DOHH2 (cell line): ENCODE results near the gene HNRNPA0.

Experiments used
- H3F3A ChIP-seq: fragments of 200-600 bp; sonication (generic), shearing (Covaris generic); 2 replicates; pipeline ENCODE4 v1.6.0; 2016; ENCODE audit warnings: antibody characterized with exemption, mild to moderate bottlenecking; ENCODE audit not compliant: control insufficient read depth, insufficient read depth
- H3K27ac ChIP-seq: fragments of 200-600 bp; sonication (generic); 2 replicates; pipeline ENCODE4 v1.5.1; 2014; ENCODE audit warnings: low read depth, mild to moderate bottlenecking, low read length, moderate library complexity
- H3K27me3 ChIP-seq: fragments of 200-600 bp; sonication (generic); 2 replicates; pipeline ENCODE4 v1.6.1; 2014; ENCODE audit warnings: mild to moderate bottlenecking, low read length, mixed read lengths; ENCODE audit not compliant: control insufficient read depth
- H3K36me3 ChIP-seq: fragments of 200-600 bp; sonication (generic); 2 replicates; pipeline ENCODE4 v1.6.1; 2014; ENCODE audit warnings: mild to moderate bottlenecking, low read length, moderate library complexity, mixed read lengths; ENCODE audit not compliant: control insufficient read depth
- H3K4me1 ChIP-seq: fragments of 200-600 bp; sonication (generic); 2 replicates; pipeline ENCODE4 v1.6.1; 2014; ENCODE audit warnings: mild to moderate bottlenecking, low read length, mixed read lengths; ENCODE audit not compliant: control insufficient read depth
- H3K4me2 ChIP-seq: fragments of 200-600 bp; sonication (generic); 2 replicates; pipeline ENCODE4 v1.6.0; 2014; ENCODE audit warnings: mild to moderate bottlenecking, low read length, moderate library complexity
- H3K4me3 ChIP-seq: fragments of 200-600 bp; sonication (generic); 2 replicates; pipeline ENCODE4 v1.5.1; 2014; ENCODE audit warnings: mild to moderate bottlenecking, low read length, mixed read lengths
- H3K79me2 ChIP-seq: fragments of 200-600 bp; sonication (generic); 2 replicates; pipeline ENCODE4 v1.6.1; 2014; ENCODE audit warnings: mild to moderate bottlenecking, low read length, mixed read lengths; ENCODE audit not compliant: control insufficient read depth
- H3K9me2 ChIP-seq: fragments of 200-600 bp; sonication (generic); replicated peaks from 2 replicates; pipeline ENCODE4 v1.6.1; 2014; ENCODE audit warnings: mild to moderate bottlenecking, low read length, mixed read lengths; ENCODE audit not compliant: control insufficient read depth
- H3K9me3 ChIP-seq: fragments of 200-600 bp; sonication (generic); 2 replicates; pipeline ENCODE4 v1.6.1; 2014; ENCODE audit warnings: antibody characterized with exemption, low read length, mixed read lengths; ENCODE audit not compliant: control insufficient read depth, insufficient read depth
- H4K20me1 ChIP-seq: fragments of 200-600 bp; sonication (generic); 2 replicates; pipeline ENCODE4 v1.6.0; 2014; ENCODE audit warnings: low read depth, mild to moderate bottlenecking, antibody characterized with exemption, low read length, moderate library complexity; ENCODE audit not compliant: control insufficient read depth, insufficient read depth
- EZH2phosphoT487 ChIP-seq: fragments of 200-600 bp; sonication (generic); IDR thresholded peaks from 2 replicates; pipeline ENCODE4 v1.6.1; 2017; ENCODE audit warnings: borderline replicate concordance, mild to moderate bottlenecking, antibody characterized with exemption, low read length, moderate library complexity, mixed read lengths
- TF ChIP-seq, protein P1 (sequence below): fragments of 200-600 bp; sonication (generic); IDR thresholded peaks from one replicate; pipeline ENCODE4 v1.5.1; 2014; ENCODE audit warnings: antibody characterized with exemption, mild to moderate bottlenecking, low read depth, low read length; ENCODE audit not compliant: poor library complexity, severe bottlenecking

HNRNPA0 gene

DNA sequence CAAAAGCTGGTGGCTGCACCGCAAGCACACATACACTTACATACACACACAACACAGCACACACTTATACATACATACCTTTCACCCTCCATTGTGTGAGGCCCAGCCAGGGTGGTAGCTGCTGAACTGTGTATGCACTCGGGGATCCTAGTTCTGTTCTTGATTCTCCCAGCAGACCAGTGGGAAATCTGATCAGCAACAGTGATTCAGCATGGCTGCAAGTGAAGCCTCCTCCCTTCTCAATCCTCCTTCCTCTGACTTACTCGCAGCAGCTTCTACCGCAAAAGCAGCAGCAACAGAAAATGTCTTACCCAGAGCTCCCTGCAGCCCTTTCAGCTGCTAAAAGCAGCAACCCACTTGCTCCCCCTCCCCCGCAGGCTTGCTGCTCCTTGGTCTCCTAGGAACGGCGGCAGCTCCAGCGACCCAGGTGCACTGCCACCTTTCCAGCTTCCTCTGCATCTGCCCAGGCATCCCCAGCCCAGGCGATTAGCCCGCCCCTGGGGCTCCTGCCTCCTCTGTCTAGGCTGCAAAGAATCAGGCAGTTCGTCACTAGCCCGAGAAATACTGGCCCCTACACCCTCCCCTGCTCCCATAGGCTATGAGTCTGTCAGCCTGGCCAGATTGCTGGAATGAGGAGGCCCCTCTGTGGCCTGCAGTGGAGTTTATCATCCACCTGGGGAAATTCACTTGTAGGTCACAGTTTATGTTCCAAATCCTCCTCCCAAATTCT is 18.4 kb downstream of the HNRNPA0 start, which contains the start of gene KLHL3:
KLHL3 (minus strand) TSS at position 535 of the 730 bp plus-strand sequence; CDS start at position 92, 443 bp downstream.
- no peaks in the 10 kb centered on the region for H3K9me2 ChIP-seq
- H3F3A ChIP-seq = no peaks in the 10 kb centered on the region
- TF ChIP-seq, protein P1, sequence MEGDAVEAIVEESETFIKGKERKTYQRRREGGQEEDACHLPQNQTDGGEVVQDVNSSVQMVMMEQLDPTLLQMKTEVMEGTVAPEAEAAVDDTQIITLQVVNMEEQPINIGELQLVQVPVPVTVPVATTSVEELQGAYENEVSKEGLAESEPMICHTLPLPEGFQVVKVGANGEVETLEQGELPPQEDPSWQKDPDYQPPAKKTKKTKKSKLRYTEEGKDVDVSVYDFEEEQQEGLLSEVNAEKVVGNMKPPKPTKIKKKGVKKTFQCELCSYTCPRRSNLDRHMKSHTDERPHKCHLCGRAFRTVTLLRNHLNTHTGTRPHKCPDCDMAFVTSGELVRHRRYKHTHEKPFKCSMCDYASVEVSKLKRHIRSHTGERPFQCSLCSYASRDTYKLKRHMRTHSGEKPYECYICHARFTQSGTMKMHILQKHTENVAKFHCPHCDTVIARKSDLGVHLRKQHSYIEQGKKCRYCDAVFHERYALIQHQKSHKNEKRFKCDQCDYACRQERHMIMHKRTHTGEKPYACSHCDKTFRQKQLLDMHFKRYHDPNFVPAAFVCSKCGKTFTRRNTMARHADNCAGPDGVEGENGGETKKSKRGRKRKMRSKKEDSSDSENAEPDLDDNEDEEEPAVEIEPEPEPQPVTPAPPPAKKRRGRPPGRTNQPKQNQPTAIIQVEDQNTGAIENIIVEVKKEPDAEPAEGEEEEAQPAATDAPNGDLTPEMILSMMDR = no peak
- no peak for TF ChIP-seq EZH2phosphoT487
- H3K9me3 ChIP-seq = no peaks in the 10 kb centered on the region
- no peaks in the 10 kb centered on the region for H3K36me3 ChIP-seq
- H3K4me2 ChIP-seq = peak within 1 kb of the TSS; percentile 29
- H3K79me2 ChIP-seq = no peaks in the 10 kb centered on the region
- H3K4me3 ChIP-seq = no peak within 1 kb of the TSS
- H3K4me1 ChIP-seq = peaks cover 11% of the 10 kb centered on the region
- H4K20me1 ChIP-seq = no peaks in the 10 kb centered on the region
- no peak within 1 kb of the TSS for H3K27ac ChIP-seq
- H3K27me3 ChIP-seq = 0 out of 2 replicates have a peak, but pooled peaks cover 7% of the 10 kb centered on the region

DNA sequence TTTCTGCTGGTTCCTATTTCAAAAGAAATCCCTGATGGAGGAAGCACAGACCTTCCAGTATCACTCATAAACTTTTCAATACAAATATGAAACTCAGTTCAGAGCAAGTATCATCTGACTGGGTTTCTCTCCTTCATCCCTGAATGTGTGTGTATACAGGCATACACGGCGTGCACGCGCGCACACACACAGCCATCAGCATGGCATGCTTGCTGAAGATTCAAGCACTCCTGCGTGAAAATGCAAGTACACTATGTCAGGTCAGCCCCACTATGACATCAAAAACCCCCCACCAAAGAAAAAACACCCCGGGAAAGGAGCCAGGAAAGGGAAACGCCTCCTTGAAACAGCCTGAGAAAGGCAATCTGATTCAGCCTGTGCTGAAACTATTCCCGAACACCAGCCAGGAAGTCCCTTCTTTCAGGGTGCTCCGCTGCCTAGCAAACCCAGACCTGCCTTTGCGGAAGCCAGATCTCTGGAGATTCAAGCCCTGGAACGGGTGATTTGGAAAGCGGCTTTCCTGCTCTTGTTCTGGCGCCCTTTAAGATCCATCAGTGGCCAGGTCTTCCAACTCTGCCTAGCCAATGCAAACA is 19.1 kb downstream of the HNRNPA0 start:
- Histone ChIP-seq H3K9me2 (no peaks in the 10 kb centered on the region), H3K27me3 (0 out of 2 replicates have a peak, but pooled peaks cover 7% of the 10 kb centered on the region), H3K36me3 (no peaks in the 10 kb centered on the region), H3K27ac (no peak overlapping the region), H3K4me3 (no peak overlapping the region), H3K4me2 (peak overlapping the region; percentile 29), H3K9me3 (no peaks in the 10 kb centered on the region), H4K20me1 (no peaks in the 10 kb centered on the region), H3F3A (no peaks in the 10 kb centered on the region), H3K79me2 (no peaks in the 10 kb centered on the region), H3K4me1 (peaks cover 11% of the 10 kb centered on the region)
- TF ChIP-seq EZH2phosphoT487 = no peak
- TF ChIP-seq, protein P1 = no peak

DNA sequence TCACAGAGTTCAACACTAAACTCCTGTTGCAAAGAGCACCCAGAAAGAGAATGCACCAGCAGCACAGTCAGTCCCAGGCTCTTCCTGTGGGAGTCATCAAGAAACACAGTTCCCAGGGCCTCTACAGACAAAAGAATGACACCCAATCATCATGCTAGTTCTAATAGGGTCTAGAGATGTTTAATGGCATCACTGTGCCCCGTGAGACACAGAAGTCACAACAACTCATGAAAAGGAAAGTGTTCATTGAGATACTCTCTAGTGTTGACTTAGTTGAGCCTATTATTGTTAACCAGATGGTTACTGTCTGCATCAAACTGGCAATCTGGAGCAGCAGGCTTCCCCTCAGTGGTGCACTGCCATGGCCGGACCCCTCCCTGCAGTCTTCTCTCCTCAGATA is 19.8 kb downstream of the HNRNPA0 start:
- no peaks in the 10 kb centered on the region for H3K9me3 ChIP-seq
- no peak overlapping the region for H3K4me3 ChIP-seq
- no peaks in the 10 kb centered on the region for H3K79me2 ChIP-seq
- no peak overlapping the region for H3K27ac ChIP-seq
- 0 out of 2 replicates have a peak, but pooled peaks cover 7% of the 10 kb centered on the region for H3K27me3 ChIP-seq
- H3F3A ChIP-seq = no peaks in the 10 kb centered on the region
- no peak for TF ChIP-seq EZH2phosphoT487
- TF ChIP-seq, protein P1 = no peak
- H3K9me2 ChIP-seq = no peaks in the 10 kb centered on the region
- peaks cover 11% of the 10 kb centered on the region for H3K4me1 ChIP-seq
- H3K4me2 ChIP-seq = no peak overlapping the region
- H4K20me1 ChIP-seq = no peaks in the 10 kb centered on the region
- no peaks in the 10 kb centered on the region for H3K36me3 ChIP-seq
